H9 (cell line): Measurements from ENCODE around the gene CHAF1A. TPM values are rescaled to one million over a fixed set of nuclear protein-coding genes. Genes with fewer than 3 reads are reported as not detected.

Experiments used
- DNase-seq: peaks from one replicate; pipeline ENCODE4 v3.0.0-alpha.2; 2017
- H2AFZ ChIP-seq: one replicate; pipeline ENCODE4 v1.6.1; 2013; ENCODE audit warnings: mild to moderate bottlenecking, low read length, control low read depth, moderate library complexity
- H2AK5ac ChIP-seq: 2 replicates; pipeline ENCODE4 v1.6.1; 2013; ENCODE audit warnings: low read length, control low read depth, mixed read lengths; ENCODE audit not compliant: insufficient read length
- H2BK120ac ChIP-seq: one replicate; pipeline ENCODE4 v1.6.1; 2013; ENCODE audit warnings: low read depth, mild to moderate bottlenecking, low read length, control low read depth, inconsistent platforms; ENCODE audit not compliant: poor library complexity, severe bottlenecking
- H2BK12ac ChIP-seq: 2 replicates; pipeline ENCODE4 v1.6.1; 2013; ENCODE audit warnings: low read length, control low read depth, mixed read lengths, low read depth; ENCODE audit not compliant: insufficient read length
- H2BK15ac ChIP-seq: 2 replicates; pipeline ENCODE4 v1.6.1; 2013; ENCODE audit warnings: low read depth, low read length, control low read depth
- H2BK20ac ChIP-seq: one replicate; pipeline ENCODE4 v1.6.1; 2013; ENCODE audit warnings: low read depth, mild to moderate bottlenecking, low read length, control low read depth, inconsistent platforms; ENCODE audit not compliant: poor library complexity, severe bottlenecking
- H2BK5ac ChIP-seq: 2 replicates; pipeline ENCODE4 v1.6.1; 2013; ENCODE audit warnings: low read length, control low read depth, mixed read lengths; ENCODE audit not compliant: insufficient read length
- H3K14ac ChIP-seq: 2 replicates; pipeline ENCODE4 v1.6.1; 2013; ENCODE audit warnings: low read length, control low read depth; ENCODE audit not compliant: insufficient read depth
- H3K18ac ChIP-seq: 2 replicates; pipeline ENCODE4 v1.6.1; 2013; ENCODE audit warnings: low read depth, mild to moderate bottlenecking, mixed read lengths, low read length, control low read depth; ENCODE audit not compliant: insufficient read length
- H3K23ac ChIP-seq: 2 replicates; pipeline ENCODE4 v1.6.1; 2013; ENCODE audit warnings: low read length, control low read depth, mixed read lengths, low read depth; ENCODE audit not compliant: insufficient read length
- H3K23me2 ChIP-seq: 2 replicates; pipeline ENCODE4 v1.6.1; 2013; ENCODE audit warnings: low read depth, mild to moderate bottlenecking, mixed read lengths, low read length, control low read depth; ENCODE audit not compliant: insufficient read length, poor library complexity, severe bottlenecking
- H3K27ac ChIP-seq: 2 replicates; pipeline ENCODE4 v1.5.1; 2013; ENCODE audit warnings: low read length, control low read depth, mixed read lengths, low read depth; ENCODE audit not compliant: insufficient read length
- H3K27me3 ChIP-seq: 2 replicates; pipeline ENCODE4 v1.6.1; 2013; ENCODE audit warnings: low read length, control low read depth, inconsistent platforms; ENCODE audit not compliant: insufficient read depth
- H3K4ac ChIP-seq: 2 replicates; pipeline ENCODE4 v1.6.1; 2013; ENCODE audit warnings: low read depth, mild to moderate bottlenecking, control low read depth, inconsistent platforms, low read length, moderate library complexity
- H3K4me1 ChIP-seq: 2 replicates; pipeline ENCODE4 v1.6.1; 2013; ENCODE audit warnings: low read length, control low read depth, inconsistent platforms; ENCODE audit not compliant: insufficient read depth
- H3K4me2 ChIP-seq: 2 replicates; pipeline ENCODE4 v1.6.1; 2013; ENCODE audit warnings: low read length, control low read depth, mixed read lengths; ENCODE audit not compliant: insufficient read length, insufficient read depth
- H3K56ac ChIP-seq: 2 replicates; pipeline ENCODE4 v1.6.1; 2013; ENCODE audit warnings: low read depth, mild to moderate bottlenecking, mixed read lengths, low read length, control low read depth; ENCODE audit not compliant: insufficient read length
- H3K79me1 ChIP-seq: 2 replicates; pipeline ENCODE4 v1.6.1; 2013; ENCODE audit warnings: low read depth, mild to moderate bottlenecking, moderate library complexity, low read length, control low read depth, inconsistent platforms; ENCODE audit not compliant: insufficient read depth, poor library complexity, severe bottlenecking
- H3K79me2 ChIP-seq: 2 replicates; pipeline ENCODE4 v1.6.1; 2013; ENCODE audit warnings: low read length, control low read depth, inconsistent platforms; ENCODE audit not compliant: insufficient read depth
- H3K9ac ChIP-seq: 2 replicates; pipeline ENCODE4 v1.6.1; 2013; ENCODE audit warnings: low read length, control low read depth, mixed read lengths; ENCODE audit not compliant: insufficient read length; ENCODE audit errors: extremely low read depth
- H3K9me3 ChIP-seq: one replicate; pipeline ENCODE4 v1.6.1; 2013; ENCODE audit warnings: low read depth, low read length, inconsistent platforms; ENCODE audit not compliant: control insufficient read depth
- H3T11ph ChIP-seq: one replicate; pipeline ENCODE4 v1.6.1; 2013; ENCODE audit warnings: mild to moderate bottlenecking, low read length, control low read depth, inconsistent platforms
- H4K20me1 ChIP-seq: one replicate; pipeline ENCODE4 v1.6.1; 2013; ENCODE audit not compliant: control insufficient read depth, insufficient read length, insufficient read depth
- H4K5ac ChIP-seq: 2 replicates; pipeline ENCODE4 v1.6.1; 2013; ENCODE audit warnings: low read depth, mild to moderate bottlenecking, mixed read lengths, low read length, control low read depth; ENCODE audit not compliant: insufficient read length
- H4K8ac ChIP-seq: replicated peaks from 2 replicates; pipeline ENCODE4 v1.6.1; 2013; ENCODE audit warnings: low read length, control low read depth, mixed read lengths, low read depth; ENCODE audit not compliant: insufficient read length
- H4K91ac ChIP-seq: 2 replicates; pipeline ENCODE4 v1.6.1; 2013; ENCODE audit warnings: low read depth, mild to moderate bottlenecking, moderate library complexity, mixed read lengths, low read length, control low read depth; ENCODE audit not compliant: insufficient read length
- H3K27ac Mint-ChIP-seq, 3 experiments: 2 replicates in 2 of 3; 3 replicates in 1 of 3; pipeline ENCODE4 v1.8.0; 2020 to 2021; ENCODE audit warnings: mixed read lengths in 3 of 3, mild to moderate bottlenecking in 1 of 3, moderate library complexity in 1 of 3
- H3K27me3 Mint-ChIP-seq: 2 replicates; pipeline ENCODE4 v1.8.0; 2021; ENCODE audit warnings: low read depth, mild to moderate bottlenecking, moderate library complexity, mixed read lengths
- H3K36me3 Mint-ChIP-seq, 3 experiments: 2 replicates in 2 of 3; 3 replicates in 1 of 3; pipeline ENCODE4 v1.8.0; 2020 to 2021; ENCODE audit warnings: low read depth in 3 of 3, mixed read lengths in 3 of 3; ENCODE audit not compliant: insufficient read depth in 1 of 3
- H3K4me1 Mint-ChIP-seq, 2 experiments: 2 replicates each; pipeline ENCODE4 v1.8.0; 2020; ENCODE audit warnings: mixed read lengths in 2 of 2
- H3K4me3 Mint-ChIP-seq, 2 experiments: 2 replicates in 1 of 2; 3 replicates in 1 of 2; pipeline ENCODE4 v1.8.0; 2020 to 2021; ENCODE audit warnings: mild to moderate bottlenecking in 2 of 2, mixed read lengths in 2 of 2, moderate library complexity in 1 of 2
- H3K9me3 Mint-ChIP-seq, 2 experiments: 2 replicates in 1 of 2; 3 replicates in 1 of 2; pipeline ENCODE4 v1.8.0; 2020; ENCODE audit warnings: mild to moderate bottlenecking in 2 of 2, mixed read lengths in 2 of 2, moderate library complexity in 1 of 2
- WGBS: extraction: QIAGEN DNeasy Blood & Tissue Kit; methylation state at CpG from one replicate; pipeline ENCODE4 v1.1.7; 2013; ENCODE audit warnings: missing lambda C conversion rate, low lambda C conversion rate, mixed read lengths; ENCODE audit not compliant: insufficient read length; ENCODE audit errors: extremely low coverage; 5-methylcytosine and 5-hydroxymethylcytosine counted together
- total RNA-seq: library from RNA; stranded (reverse); gene quantifications from 2 replicates; pipeline ENCODE4 v1.2.1, GENCODE V29; 2021
- TF ChIP-seq, protein P1 (sequence below): fragments of 200-600 bp; sonication (generic); conservative IDR thresholded peaks from 3 replicates; pipeline ENCODE4 v1.8.0; 2021; ENCODE audit warnings: antibody characterized with exemption, mild to moderate bottlenecking

Gene CHAF1A
- total RNA-seq, 1 experiment from 2014 or later = 143 TPM

DNA sequence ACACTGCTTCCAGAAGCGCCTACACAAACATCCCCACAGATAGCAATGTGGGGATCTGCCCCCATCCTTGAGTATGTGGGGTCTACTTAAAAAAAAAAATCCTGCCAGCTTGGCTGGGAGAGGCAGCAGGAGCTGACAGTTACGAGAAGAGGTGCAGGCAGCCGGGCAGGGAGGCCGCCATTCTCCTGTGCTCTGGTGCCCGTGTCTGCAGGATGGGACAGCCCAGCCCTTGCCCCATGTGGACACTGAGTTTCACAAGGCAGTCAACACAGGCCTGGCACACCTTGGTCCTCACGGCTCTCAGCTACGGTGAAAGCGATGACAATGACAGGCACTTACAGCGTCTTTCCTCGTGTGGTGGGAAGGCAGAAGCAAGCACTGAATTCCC, 35.1 kb upstream of the CHAF1A start:
- H2BK5ac ChIP-seq = no peak overlapping the region
- no peak overlapping the region for H3K27ac ChIP-seq
- Mint-ChIP-seq H3K36me3 (peaks cover 3 to 23% (median 11%) of the 10 kb centered on the region in 3 experiments; a peak in 4 of 7 replicates), H3K27me3 (peaks cover 4% of the 10 kb centered on the region; the same call in 1 of the 2 replicates), H3K27ac (peak overlapping the region; percentile 20 to 76 (median 64); a peak in 3 of 7 replicates), H3K4me1 (peaks cover 10 to 20% of the 10 kb centered on the region in 2 experiments), H3K9me3 (no peaks in the 10 kb centered on the region), H3K4me3 (no peak overlapping the region)
- no peaks in the 10 kb centered on the region; the same call in 1 of the 2 replicates for H3K4me1 ChIP-seq
- H3K14ac ChIP-seq = no peak overlapping the region
- H4K20me1 ChIP-seq = no peaks in the 10 kb centered on the region
- no peak overlapping the region for H4K91ac ChIP-seq
- no peak overlapping the region for H3K4me2 ChIP-seq
- H2AFZ ChIP-seq = no peak overlapping the region
- H3K18ac ChIP-seq = no peak overlapping the region
- no peaks in the 10 kb centered on the region for H3K9me3 ChIP-seq
- no peaks in the 10 kb centered on the region for H3K79me2 ChIP-seq
- no peak overlapping the region for H2BK15ac ChIP-seq
- no CpG with 5 or more reads among the region's 10 CpGs for WGBS
- no peak overlapping the region for H3K23ac ChIP-seq
- TF ChIP-seq, protein P1, sequence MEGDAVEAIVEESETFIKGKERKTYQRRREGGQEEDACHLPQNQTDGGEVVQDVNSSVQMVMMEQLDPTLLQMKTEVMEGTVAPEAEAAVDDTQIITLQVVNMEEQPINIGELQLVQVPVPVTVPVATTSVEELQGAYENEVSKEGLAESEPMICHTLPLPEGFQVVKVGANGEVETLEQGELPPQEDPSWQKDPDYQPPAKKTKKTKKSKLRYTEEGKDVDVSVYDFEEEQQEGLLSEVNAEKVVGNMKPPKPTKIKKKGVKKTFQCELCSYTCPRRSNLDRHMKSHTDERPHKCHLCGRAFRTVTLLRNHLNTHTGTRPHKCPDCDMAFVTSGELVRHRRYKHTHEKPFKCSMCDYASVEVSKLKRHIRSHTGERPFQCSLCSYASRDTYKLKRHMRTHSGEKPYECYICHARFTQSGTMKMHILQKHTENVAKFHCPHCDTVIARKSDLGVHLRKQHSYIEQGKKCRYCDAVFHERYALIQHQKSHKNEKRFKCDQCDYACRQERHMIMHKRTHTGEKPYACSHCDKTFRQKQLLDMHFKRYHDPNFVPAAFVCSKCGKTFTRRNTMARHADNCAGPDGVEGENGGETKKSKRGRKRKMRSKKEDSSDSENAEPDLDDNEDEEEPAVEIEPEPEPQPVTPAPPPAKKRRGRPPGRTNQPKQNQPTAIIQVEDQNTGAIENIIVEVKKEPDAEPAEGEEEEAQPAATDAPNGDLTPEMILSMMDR = no peak
- no peak overlapping the region for H3T11ph ChIP-seq
- H4K8ac ChIP-seq = no peak overlapping the region
- no peak overlapping the region for H3K4ac ChIP-seq
- no peak overlapping the region for H4K5ac ChIP-seq
- H3K79me1 ChIP-seq = no peaks in the 10 kb centered on the region
- H3K23me2 ChIP-seq = no peaks in the 10 kb centered on the region
- no peaks in the 10 kb centered on the region for H3K27me3 ChIP-seq
- H2AK5ac ChIP-seq = no peak overlapping the region
- H2BK12ac ChIP-seq = no peak overlapping the region
- H2BK20ac ChIP-seq = no peak overlapping the region
- H3K56ac ChIP-seq = no peak overlapping the region
- DNase-seq = no peak
- no peak overlapping the region for H2BK120ac ChIP-seq
- H3K9ac ChIP-seq = no peak overlapping the region
